ENCODE measurements around the gene ADH1A. TPM values are rescaled to one million over a fixed set of nuclear protein-coding genes. Genes with fewer than 3 reads are reported as not detected.

The ADH1A gene
- total and polyA plus RNA-seq, 9 of the 15 experiments (the other 6 are each of a cell fraction or from before 2014, with no cell fraction given) = not detected

DNA sequence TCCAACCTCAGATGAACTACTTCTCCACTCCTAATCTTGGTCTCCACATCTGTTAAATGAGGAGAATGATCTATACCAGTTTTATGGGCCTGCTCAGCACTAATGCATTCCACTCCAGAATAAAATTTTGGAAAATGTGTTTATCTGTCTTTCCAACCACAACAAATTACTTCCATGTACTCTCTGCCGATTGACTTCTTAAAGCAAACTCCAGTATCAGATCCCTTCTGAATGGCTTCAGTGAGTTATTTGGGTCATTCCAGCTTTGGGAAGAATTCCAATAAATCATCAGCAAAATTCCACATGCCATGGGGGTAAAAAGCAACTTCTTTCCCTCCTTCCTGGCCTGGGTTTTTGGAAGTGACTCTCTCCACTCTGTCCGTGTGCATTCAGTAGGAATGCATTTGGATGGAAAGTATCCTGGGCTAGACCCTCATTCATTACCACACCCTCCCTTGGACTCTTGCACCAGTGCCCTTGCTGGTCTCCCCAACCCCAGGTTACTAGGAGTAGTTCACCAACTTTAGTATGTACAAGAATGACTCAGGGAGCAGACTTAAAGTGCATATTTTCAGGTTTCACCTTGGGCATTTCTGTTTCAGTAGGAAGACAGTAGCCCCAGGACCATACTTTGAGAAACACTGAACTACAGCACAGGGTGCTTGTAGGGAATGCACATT lies 56.3 kb downstream of the ADH1A start (continued):
- no peak for TF ChIP-seq REST (IDR thresholded peaks at IDR 0.05; ENCODE audit: borderline replicate concordance)
- no peak for TF ChIP-seq REST (CRISPR knock-in tag; IDR thresholded peaks at IDR 0.05; ENCODE audit: low read depth)
- no peak for TF ChIP-seq MEF2D (tag; conservative IDR thresholded peaks at IDR 0.05; ENCODE audit: low read depth)
- no peak for TF ChIP-seq ZFP30 (CRISPR knock-in tag; IDR thresholded peaks at IDR 0.05; ENCODE audit: borderline replicate concordance)
- TF ChIP-seq, protein P1, sequence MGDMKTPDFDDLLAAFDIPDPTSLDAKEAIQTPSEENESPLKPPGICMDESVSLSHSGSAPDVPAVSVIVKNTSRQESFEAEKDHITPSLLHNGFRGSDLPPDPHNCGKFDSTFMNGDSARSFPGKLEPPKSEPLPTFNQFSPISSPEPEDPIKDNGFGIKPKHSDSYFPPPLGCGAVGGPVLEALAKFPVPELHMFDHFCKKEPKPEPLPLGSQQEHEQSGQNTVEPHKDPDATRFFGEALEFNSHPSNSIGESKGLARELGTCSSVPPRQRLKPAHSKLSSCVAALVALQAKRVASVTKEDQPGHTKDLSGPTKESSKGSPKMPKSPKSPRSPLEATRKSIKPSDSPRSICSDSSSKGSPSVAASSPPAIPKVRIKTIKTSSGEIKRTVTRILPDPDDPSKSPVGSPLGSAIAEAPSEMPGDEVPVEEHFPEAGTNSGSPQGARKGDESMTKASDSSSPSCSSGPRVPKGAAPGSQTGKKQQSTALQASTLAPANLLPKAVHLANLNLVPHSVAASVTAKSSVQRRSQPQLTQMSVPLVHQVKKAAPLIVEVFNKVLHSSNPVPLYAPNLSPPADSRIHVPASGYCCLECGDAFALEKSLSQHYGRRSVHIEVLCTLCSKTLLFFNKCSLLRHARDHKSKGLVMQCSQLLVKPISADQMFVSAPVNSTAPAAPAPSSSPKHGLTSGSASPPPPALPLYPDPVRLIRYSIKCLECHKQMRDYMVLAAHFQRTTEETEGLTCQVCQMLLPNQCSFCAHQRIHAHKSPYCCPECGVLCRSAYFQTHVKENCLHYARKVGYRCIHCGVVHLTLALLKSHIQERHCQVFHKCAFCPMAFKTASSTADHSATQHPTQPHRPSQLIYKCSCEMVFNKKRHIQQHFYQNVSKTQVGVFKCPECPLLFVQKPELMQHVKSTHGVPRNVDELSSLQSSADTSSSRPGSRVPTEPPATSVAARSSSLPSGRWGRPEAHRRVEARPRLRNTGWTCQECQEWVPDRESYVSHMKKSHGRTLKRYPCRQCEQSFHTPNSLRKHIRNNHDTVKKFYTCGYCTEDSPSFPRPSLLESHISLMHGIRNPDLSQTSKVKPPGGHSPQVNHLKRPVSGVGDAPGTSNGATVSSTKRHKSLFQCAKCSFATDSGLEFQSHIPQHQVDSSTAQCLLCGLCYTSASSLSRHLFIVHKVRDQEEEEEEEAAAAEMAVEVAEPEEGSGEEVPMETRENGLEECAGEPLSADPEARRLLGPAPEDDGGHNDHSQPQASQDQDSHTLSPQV (IDR thresholded peaks at IDR 0.05) = no peak
- no peak for TF ChIP-seq NCOA2 (IDR thresholded peaks at IDR 0.05; ENCODE audit: partially characterized antibody in 2 of 2)
- TF ChIP-seq FUS (optimal IDR thresholded peaks at IDR 0.05; ENCODE audit: low read depth, low read length) = no peak
- no peak for TF ChIP-seq FOXA1 (IDR thresholded peaks at IDR 0.05; ENCODE audit: borderline replicate concordance)
- no peak for TF ChIP-seq ZNF696 (CRISPR knock-in tag; conservative IDR thresholded peaks at IDR 0.05)
- TF ChIP-seq, protein P2, sequence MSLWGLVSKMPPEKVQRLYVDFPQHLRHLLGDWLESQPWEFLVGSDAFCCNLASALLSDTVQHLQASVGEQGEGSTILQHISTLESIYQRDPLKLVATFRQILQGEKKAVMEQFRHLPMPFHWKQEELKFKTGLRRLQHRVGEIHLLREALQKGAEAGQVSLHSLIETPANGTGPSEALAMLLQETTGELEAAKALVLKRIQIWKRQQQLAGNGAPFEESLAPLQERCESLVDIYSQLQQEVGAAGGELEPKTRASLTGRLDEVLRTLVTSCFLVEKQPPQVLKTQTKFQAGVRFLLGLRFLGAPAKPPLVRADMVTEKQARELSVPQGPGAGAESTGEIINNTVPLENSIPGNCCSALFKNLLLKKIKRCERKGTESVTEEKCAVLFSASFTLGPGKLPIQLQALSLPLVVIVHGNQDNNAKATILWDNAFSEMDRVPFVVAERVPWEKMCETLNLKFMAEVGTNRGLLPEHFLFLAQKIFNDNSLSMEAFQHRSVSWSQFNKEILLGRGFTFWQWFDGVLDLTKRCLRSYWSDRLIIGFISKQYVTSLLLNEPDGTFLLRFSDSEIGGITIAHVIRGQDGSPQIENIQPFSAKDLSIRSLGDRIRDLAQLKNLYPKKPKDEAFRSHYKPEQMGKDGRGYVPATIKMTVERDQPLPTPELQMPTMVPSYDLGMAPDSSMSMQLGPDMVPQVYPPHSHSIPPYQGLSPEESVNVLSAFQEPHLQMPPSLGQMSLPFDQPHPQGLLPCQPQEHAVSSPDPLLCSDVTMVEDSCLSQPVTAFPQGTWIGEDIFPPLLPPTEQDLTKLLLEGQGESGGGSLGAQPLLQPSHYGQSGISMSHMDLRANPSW (CRISPR knock-in tag; IDR thresholded peaks at IDR 0.05) = no peak
